Omental fat pad (tissue), 4 donors: ENCODE data around the gene ATP11A. TPM values are rescaled to one million over a fixed set of nuclear protein-coding genes. Genes with fewer than 3 reads are reported as not detected.

ENCODE experiments used
- ATAC-seq: fragments of 150-250 bp; one replicate; pipeline ENCODE4 v1.9.1; 2016; ENCODE audit warnings: mild to moderate bottlenecking, moderate library complexity; ENCODE audit not compliant: low FRiP score
- DNase-seq: peaks from one replicate; pipeline ENCODE4 v3.0.0-alpha.2; 2019; ENCODE audit warnings: low spot score
- total RNA-seq, 4 donors: library from RNA; depleted of rRNA; stranded (reverse); fragments of >200 nt; gene quantifications; one replicate each; pipeline ENCODE4 v1.1.0, GENCODE V29; 2016
- TF ChIP-seq, protein P1 (sequence below), 3 donors: fragments of 450-650 bp; IDR thresholded peaks; one replicate each; pipeline ENCODE4 v1.5.1; 2016 to 2017; ENCODE audit warnings: antibody characterized with exemption in 3 of 3, mild to moderate bottlenecking in 3 of 3, moderate library complexity in 2 of 3

The ATP11A gene
- total RNA-seq, 4 donors from 2014 or later: 32.8 to 61.4 (median 45.7) TPM

DNA sequence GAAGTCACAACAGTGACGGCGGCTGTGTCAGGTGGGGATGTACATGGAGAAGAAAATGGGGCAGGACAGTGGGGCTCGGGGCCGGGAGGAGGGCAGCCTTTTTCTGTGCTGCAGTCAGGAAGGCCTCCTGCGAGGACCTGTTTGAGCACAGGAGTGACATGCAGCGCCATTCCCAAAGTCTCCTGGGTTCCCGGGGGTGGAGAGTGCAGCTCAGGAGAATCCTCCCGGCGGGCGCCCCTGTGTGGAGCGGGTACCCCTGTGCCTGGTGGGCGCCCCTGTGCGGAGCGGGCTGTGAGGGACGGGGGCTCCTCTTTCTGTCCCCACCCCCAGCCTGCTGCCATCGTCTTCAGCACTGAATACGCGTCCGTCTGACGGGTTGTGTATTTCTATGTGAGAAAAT, 62.4 kb downstream of the ATP11A start:
- no peak for ATAC-seq
- no peak for DNase-seq
- TF ChIP-seq, protein P1, sequence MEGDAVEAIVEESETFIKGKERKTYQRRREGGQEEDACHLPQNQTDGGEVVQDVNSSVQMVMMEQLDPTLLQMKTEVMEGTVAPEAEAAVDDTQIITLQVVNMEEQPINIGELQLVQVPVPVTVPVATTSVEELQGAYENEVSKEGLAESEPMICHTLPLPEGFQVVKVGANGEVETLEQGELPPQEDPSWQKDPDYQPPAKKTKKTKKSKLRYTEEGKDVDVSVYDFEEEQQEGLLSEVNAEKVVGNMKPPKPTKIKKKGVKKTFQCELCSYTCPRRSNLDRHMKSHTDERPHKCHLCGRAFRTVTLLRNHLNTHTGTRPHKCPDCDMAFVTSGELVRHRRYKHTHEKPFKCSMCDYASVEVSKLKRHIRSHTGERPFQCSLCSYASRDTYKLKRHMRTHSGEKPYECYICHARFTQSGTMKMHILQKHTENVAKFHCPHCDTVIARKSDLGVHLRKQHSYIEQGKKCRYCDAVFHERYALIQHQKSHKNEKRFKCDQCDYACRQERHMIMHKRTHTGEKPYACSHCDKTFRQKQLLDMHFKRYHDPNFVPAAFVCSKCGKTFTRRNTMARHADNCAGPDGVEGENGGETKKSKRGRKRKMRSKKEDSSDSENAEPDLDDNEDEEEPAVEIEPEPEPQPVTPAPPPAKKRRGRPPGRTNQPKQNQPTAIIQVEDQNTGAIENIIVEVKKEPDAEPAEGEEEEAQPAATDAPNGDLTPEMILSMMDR (IDR thresholded peaks at IDR 0.05): no peak

DNA sequence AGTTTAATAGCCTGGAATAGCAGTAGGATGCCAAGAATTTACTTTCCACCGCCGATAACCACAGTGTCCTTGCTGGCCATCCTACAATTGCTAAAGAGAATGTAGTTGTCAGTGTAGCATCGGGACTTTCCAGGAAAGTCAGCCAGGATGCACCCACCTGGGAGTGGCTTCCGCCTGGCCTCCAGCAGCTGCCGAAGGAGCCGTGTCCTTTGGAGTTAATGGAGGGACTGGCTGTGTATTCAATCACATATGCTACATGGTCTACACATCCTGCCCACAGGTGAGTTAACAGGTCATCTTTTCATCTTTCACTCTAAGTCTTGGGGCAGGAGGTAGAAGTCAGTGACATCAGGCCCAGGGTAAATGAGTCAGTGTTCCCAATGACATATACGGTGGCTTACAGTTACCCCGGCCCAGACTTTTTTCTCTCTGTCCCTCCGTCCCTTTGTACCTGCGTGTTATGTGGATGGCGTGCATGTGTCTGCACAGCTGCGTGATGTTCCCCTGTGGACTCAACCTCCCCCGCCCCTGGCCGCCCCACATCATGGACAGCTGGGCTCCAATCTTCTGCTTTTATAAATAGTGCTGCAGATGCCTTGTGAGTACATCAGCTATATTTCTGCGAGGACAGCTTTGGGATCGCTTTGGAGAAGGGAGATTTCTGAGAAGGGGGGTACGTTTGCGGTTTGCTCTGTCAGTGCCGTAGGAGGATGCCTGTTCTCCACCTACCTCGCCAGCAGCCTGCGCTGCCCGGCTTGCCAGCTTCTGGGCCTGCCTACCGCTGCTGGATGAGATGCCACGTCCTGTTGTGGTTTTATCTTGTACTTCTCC, 63.1 kb downstream of the ATP11A start:
- ATAC-seq (no peak), DNase-seq (no peak)
- TF ChIP-seq, protein P1 (IDR thresholded peaks at IDR 0.05): no peak

GRCh38 chr13:112753833-112754232, 64.0 kb downstream of the ATP11A start:
- DNase-seq (no peak), ATAC-seq (no peak)
- TF ChIP-seq, protein P1 (IDR thresholded peaks at IDR 0.05): no peak

- DNase-seq (no peak), ATAC-seq (peak; percentile 17)
- TF ChIP-seq, protein P1 (IDR thresholded peaks at IDR 0.05): no peak
Measured at GRCh38 chr13:112754281-112755025, 64.6 kb downstream of the ATP11A start.

- DNase-seq (no peak), ATAC-seq (no peak)
- TF ChIP-seq, protein P1 (IDR thresholded peaks at IDR 0.05): no peak
Measured at GRCh38 chr13:112755331-112755730, 65.5 kb downstream of the ATP11A start.

- DNase-seq (no peak), ATAC-seq (no peak)
- TF ChIP-seq, protein P1 (IDR thresholded peaks at IDR 0.05): no peak
Measured at GRCh38 chr13:112756081-112756480, 66.2 kb downstream of the ATP11A start.
